MV-4-11 (cell line): ENCODE data around the gene TTLL5.

Source experiments
- DNase-seq: peaks from one replicate; lab custom pipeline; 2025; lab: John Stamatoyannopoulos, UW

Gene TTLL5

GRCh38 chr14:75987201-75987970 lies 326.3 kb downstream of the TTLL5 start:
- DNase-seq, result no peak

GRCh38 chr14:75989134-75989533 lies 328.1 kb downstream of the TTLL5 start:
- no peak for DNase-seq

GRCh38 chr14:75990297-75990696 lies 329.3 kb downstream of the TTLL5 start:
- DNase-seq, result no peak

GRCh38 chr14:75991753-75992152 lies 330.7 kb downstream of the TTLL5 start:
- no peak for DNase-seq

GRCh38 chr14:75993567-75994041 lies 332.6 kb downstream of the TTLL5 start:
- DNase-seq, result no peak

- no peak for DNase-seq
Observed at GRCh38 chr14:75995372-75996041, 334.5 kb downstream of the TTLL5 start.

- no peak for DNase-seq
Observed at GRCh38 chr14:75996488-75996887, 335.4 kb downstream of the TTLL5 start.

- no peak for DNase-seq
Observed at GRCh38 chr14:75999511-76000190, 338.6 kb downstream of the TTLL5 start.

- DNase-seq, result no peak
Observed at GRCh38 chr14:76002383-76002782, 341.3 kb downstream of the TTLL5 start.
